HG03378 (cell line): ENCODE results near the gene DDI2.
"Not testable (repeated sequence)": the region's sequence is repeated elsewhere in the genome, so short reads cannot be mapped to it uniquely, and the experiment has no call there.

Experiments
- ATAC-seq: cut with Tn5 transposase; IDR thresholded peaks from one replicate; pipeline ENCODE4 v1.9.1; 2021; ENCODE audit warnings: mild to moderate bottlenecking, moderate library complexity; ENCODE audit not compliant: unreplicated experiment

The DDI2 gene

DNA sequence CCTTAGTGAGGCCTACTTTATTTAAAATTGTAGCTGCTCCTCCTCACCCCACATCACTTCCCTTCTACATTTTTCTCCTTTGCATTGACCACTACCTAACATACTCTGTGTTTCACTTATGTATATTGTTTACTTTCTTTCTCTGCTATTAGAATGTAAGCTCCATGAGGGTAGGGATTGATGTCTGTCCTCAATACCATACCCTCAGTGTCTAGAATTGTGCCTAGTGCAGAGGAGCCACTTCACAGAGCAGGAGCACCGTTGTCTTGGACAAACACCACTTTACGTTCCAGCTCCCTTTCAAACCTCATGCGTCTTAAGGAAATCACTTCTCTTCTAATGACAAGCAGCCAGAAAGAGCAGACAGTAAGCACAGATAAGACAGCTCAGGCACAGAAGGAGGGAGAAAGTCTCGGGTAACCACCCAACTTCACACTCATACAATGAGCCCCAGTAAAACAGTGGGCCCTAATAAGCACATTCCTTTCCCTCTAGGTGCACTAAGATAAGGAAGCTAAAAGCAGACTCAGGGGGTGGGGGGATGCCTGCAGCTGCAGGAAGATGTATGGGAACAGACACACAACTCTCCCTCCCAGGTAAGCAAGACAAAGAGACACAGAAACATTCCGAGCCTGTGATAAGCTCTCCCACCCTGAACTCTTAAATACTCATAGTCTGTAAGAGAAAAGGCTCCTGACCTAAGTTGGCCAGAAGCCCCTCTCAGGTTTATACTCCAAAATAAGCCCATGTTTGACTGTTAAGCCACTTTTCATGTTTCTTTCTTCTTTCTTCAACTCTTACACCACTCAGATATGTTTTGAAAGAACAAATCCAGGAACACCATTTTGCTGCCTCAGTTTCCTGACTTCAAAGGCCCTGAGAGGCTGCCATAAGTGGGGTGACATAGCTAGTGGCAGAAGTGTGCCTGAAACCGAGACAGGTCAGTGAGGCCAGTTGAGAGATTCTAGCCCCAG lies 59.7 kb downstream of the DDI2 start:
- no peak for ATAC-seq

- ATAC-seq = no peak
Measured at GRCh38 chr1:15678578-15678977, 61.3 kb downstream of the DDI2 start.

- no peak for ATAC-seq
Measured at GRCh38 chr1:15680131-15680530, 62.9 kb downstream of the DDI2 start.

GRCh38 chr1:15680561-15681348 lies 63.5 kb downstream of the DDI2 start:
- no peak for ATAC-seq

DNA sequence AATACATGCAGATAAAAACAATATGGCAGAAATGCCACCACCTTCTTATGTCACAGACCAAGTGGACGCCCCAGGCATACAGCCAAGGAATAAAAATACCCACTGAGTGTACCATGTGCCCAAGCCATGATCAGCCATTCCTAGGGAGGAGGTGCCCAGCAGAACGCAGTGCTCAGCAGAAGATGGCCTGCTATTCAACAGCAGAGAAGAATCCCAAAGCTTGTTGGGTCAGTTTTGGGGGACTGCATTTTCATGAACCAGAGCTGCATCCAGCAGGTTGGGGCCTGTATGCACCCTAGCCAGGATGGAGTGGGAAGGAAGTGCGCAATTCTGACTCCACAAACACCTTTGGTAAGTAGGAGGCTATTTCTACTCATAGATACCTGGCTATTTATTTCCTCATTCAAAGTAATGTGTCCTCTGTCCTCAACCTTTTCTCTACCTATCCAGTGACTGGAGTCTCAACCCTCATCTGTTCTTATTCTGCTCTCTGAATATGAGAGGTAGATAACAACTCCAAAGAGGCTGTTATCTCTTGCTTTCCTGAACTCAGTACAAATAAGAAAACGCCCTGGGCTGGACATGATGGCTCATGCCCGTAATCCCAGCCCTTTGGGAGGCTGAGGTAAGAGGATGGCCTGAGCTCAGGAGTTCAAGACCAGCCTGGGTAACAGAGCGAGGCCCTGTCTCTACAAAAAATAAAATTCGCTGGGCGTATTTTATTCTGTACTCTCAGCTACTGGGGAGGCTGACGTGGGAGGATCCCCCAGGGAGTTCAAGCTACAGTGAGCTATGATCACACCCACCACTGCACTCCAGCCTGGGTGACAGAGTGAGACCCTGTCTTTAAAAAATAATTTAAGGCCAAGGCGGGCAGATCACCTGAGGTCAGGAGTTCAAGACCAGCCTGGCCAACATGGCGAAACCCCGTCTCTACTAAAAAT lies 64.4 kb downstream of the DDI2 start:
- no peak for ATAC-seq

GRCh38 chr1:15682936-15683341 lies 65.7 kb downstream of the DDI2 start:
- ATAC-seq = no peak

DNA sequence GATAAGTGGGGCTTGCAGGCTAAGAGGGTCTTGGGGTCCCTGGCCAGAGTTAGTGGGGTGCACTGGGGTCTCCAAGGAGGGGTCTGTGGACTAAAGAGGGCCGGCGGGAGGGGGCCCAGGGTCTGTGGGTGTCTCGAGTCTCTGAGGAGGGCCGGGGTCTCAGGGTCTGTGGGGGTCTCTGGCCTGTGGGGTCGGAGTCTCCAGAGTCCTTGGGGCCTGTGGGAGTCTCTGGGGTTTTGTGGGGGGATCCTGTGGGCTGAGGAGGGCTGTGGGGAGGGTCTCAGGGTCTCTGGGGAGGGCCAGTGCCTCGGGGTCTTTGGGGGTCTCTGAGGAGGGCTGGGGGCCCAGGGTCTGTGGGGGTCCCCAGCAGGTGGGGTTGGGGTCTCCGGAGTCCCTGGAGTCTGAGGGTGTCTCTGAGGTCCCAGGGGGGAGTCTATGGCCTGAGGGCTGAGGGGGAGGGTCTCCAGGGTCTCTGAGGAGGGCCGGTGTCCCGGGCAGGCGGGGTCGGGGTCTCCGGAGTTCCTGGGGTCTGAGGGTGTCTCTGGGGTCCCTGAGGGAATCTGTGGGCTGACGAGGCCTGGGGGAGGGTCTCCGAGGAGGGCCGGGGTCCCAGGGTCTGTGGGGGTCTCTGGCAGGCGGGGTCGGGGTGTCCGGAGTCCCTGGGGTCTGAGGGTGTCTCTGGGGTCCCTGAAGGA lies 66.2 kb downstream of the DDI2 start:
- no peak for ATAC-seq

DNA sequence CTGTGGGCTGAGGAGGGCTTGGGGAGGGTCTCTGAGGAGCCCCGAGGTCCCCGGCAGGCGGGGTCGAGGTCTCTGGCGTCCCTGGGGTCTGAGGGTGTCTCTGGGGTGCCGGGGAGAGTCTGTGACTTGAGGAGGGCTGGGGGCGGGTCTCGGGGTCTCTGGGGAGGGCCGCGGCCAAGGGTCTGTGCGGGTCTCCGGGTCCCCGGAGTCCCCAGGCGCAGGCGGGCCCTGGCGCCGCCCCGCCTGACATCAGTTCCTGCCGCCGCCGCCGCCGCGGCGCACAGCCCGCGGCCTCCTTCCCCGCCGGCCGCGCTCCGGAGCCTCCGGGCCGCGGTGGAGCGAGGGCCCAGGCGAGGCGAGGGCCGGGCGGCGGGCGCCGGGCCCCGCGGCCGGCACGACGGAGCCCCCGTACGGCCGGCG lies 66.8 kb downstream of the DDI2 start, which contains the start of gene PLEKHM2:
Gene PLEKHM2 (plus strand): TSS at position 279 of the 420 bp plus-strand sequence. CDS start 239 bp downstream, outside the sequence.
- ATAC-seq = no peak

DNA sequence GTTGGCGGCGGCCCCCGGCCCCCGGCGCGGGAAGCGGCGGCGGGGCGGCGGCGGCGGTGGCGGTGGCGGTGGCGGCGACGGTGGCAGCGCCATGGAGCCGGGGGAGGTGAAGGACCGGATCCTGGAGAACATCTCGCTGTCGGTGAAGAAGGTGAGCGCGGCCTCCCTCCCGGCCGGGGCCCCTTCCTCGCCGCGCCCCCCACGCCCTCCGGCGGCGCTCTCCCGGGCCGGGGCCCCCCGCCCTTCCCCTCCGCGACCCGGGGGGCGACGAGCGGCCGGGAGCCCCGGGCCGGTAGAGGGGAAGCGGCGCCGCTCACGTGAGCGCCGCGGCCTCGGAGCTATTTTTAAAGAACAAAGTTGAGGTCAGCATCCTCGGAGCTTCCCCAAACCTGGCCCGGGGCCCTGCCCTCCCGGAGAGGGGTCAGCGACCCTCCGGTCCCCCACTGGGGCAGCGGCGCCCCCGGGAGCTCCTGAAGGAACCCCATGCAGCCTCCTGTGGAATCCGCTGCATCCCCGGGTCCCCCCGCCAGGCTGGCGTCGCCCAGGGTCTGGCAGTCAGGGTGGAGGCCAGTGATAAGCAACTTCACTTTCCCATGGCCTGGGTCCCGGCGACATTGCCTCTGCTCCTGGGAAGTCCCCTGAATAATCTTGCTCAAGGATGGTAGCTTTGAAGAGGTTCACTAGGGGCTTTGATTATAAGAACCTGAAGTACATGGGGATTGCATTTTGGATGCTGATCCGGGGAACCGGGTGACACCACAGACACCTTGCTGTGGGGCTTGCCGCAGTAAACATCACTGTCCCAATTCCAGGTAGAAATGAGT lies 67.4 kb downstream of the DDI2 start:
- no peak for ATAC-seq

- no peak for ATAC-seq
Measured at GRCh38 chr1:15685820-15686219, 68.6 kb downstream of the DDI2 start.

- no peak for ATAC-seq
Measured at GRCh38 chr1:15687446-15687845, 70.2 kb downstream of the DDI2 start.

- ATAC-seq = no peak
Measured at GRCh38 chr1:15690317-15690716, 73.1 kb downstream of the DDI2 start.

DNA sequence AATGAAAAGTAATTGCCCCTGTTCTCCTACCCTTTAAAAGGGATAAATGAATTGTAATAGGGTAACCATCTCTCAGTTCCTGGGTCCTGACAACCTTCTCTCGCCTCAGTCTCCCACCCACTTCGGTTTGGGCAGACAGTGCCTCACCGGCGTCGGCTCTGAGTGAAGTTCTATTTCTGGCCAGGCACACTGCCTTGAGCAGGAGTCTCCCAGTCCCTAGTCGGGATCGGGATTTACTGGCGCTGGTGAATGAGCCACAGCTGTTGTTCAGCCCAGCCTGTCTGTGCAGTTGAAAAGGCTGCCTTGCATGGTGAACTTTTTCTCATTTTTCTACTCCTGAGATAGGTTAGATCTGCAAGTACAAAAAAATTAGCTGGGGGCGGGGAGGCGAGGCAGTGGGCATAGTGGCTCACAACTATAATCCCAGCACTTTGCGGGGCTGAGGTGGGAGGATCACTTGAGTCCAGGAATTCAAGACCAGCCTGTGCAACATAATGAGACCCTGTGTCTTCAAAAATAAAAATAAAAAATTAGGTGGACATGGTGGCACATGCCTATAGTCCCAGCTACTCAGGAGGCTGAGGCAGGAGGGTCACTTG lies 74.3 kb downstream of the DDI2 start:
- ATAC-seq = no peak

DNA sequence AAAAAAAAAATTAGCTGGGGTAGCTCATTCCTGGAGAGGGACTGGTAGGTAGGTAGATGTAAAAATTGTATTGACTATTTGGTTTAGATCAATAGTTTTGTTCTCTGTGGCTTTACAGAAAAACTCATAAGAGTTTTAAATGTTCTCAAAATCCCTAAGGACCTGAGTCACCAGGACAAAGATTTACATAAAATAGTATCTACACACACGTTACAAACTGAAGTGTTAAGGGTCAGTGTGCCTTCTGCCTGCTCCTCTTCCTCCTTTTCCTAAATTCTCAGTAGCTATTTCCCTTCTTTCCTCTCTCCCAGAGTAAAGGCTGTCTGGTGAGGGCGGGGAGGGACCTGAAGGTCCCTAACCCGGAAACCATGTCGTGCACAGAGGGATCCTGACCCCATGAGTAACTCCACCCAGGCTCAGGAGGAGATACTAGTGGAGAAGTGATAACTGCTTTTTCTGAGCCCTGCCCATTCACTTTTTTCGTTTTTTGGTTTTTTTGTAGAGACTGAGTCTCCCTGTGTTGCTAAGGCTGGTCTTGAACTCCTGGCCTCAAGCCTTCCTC lies 74.9 kb downstream of the DDI2 start:
- ATAC-seq = no peak

- ATAC-seq = no peak
Measured at GRCh38 chr1:15693371-15693770, 76.1 kb downstream of the DDI2 start.

DNA sequence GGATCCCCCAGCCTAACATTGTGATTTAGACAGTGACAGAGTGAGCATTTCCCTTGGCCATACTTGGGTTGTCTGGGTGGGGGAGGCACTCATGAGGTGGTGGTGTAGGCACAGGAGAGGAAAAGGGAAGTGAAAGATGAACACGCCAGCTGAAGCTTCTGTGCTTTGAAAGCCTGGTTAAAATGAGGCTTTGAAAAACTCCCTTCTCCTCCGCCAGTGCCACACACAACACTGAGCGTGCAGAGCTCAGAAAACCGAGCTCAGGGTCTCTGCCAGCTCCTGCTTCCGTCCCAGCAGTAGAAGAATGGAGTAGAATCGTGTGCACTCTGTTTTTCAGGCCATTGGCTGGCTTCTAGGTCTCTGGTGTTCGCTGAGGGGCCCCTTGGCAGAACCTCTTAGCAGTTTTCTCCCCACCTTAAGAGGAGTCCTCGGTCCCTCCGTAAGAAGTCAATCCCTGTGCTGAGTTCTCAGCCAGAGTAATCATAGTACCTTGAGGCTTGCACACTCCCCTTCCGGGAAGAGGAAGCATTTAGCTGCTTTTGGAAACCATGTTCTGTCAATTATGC lies 79.8 kb downstream of the DDI2 start:
- peak; percentile 83 for ATAC-seq

- no peak for ATAC-seq
Measured at GRCh38 chr1:15698201-15698600, 80.9 kb downstream of the DDI2 start.

DNA sequence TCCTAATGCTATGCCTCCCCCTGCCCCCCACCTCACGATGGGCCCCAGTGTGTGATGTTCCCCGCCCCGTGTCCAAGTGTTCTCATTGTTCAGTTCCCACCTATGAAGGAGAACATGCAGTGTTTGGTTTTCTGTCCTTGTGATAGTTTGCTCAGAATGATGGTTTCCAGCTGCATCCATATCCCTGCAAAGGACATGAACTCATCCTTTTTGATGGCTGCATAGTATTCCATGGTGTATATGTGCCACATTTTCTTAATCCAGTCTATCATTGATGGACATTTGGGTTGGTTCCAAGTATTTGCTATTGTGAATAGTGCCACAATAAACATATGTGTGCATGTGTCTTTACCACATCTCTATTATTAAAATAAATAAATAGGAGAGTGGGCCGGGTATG lies 82.1 kb downstream of the DDI2 start:
- not testable (repeated sequence) for ATAC-seq
